Loucy (cell line): ENCODE data around the gene MRTFA.

Experiments
- CTCF ChIP-seq: fragments of 200-600 bp; sonication (generic); conservative IDR thresholded peaks from 2 replicates; pipeline ENCODE4 v1.5.1; 2014; ENCODE audit warnings: mild to moderate bottlenecking, antibody characterized with exemption, low read length
- EZH2phosphoT487 ChIP-seq: fragments of 200-600 bp; IDR thresholded peaks from 2 replicates; pipeline ENCODE4 v1.6.1; 2018; ENCODE audit warnings: antibody characterized with exemption, mild to moderate bottlenecking, moderate library complexity, borderline replicate concordance

GRCh38 chr22:40417041-40417440 lies 219.5 kb downstream of the MRTFA start:
- no peak for TF ChIP-seq CTCF
- no peak for TF ChIP-seq EZH2phosphoT487
